Activated T-cell treated with anti-CD3 and anti-CD28 coated beads for 4 hours (primary cell): ENCODE measurements around the gene NEDD4L.
"Not testable (repeated sequence)": the region's sequence is repeated elsewhere in the genome, so short reads cannot be mapped to it uniquely, and the experiment has no call there.

Experiments
- DNase-seq: peaks from one replicate; pipeline ENCODE4 v3.0.0-alpha.2; 2020

The NEDD4L gene

DNA sequence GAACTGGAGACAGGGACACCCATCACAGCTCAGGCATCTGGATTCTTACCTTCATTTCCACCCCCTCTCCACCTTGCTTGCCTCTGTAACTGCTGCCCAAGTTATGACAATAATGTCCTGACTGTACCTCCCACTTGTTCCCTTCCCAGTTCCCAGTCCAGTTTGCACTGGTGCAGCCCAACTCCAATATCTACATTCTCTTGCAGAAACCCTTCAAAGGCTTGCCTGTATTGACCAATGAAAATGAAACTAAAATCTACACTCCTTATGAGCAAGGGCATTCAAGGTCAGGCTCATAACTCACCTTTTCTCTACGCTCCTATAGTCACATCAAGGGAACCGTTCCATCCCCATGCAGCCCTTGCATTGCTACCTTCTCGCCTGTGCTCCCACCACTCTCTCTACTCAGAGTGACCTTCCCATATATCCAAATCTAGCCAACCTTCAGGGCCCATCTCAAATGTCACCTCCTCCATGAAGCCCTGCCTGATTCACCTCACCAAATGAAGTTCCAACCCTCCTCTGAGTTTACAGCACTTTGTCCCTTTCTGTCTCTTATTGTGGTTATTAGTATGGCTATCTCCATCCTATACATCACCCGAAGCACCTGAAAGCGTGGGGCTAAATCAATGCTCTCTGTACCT, 365.9 kb downstream of the NEDD4L start:
- DNase-seq = no peak

DNA sequence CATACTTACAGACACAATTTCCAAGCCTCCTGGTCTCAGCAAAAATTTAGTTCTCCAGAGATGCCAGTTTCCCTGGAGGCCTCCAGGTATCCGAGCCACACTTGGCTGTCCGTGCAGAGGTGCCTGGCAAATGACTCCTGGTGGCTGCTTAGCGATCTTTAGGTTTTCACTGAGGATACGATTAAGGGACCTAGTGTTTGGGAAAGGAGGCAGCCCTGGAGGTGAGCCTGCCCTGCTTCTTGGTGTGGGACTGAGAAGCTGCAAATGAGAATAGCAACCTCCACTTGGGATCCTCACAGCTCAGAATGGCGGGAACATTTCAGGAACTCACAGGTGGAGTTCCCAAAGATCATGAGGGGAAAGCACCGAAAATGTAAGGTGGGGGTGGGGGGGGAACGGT, 367.3 kb downstream of the NEDD4L start:
- no peak for DNase-seq

DNA sequence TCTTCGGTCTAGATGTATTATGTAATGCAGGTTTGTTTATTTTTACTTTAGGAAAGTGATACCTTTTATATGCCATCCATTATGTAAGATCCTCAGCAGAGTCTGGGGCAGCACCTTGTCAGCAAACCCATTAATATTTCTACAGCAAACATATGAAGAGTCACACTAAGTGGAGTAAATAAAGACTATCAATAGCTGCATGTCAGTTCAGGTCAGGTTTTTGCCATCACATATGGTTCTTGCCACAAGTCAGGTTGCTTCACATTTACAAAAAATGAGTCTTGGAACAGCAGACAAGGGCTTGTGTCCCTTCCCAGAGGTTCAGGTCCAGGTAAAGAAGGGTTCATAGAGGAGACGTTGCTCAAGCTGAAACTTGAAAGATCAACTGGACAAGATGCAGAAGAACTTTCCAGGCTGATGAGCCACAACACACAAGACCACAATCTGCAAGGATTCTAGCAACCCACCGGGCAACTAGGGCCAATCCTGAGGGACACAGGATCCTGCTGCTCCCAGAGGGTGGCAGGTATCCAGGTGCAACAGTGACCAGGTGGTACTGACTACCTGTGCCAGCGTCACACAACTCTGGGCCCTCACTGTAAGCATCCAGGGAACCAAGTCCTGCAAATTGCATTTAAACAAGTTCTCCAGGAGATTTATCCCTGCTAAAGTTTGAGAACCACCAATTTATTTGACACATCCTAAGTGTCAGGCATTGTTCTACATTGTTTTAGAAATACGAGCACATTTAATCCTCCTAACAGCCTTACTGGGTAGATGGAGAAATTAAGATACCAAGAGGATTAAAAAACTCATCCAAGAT, 369.0 kb downstream of the NEDD4L start:
- no peak for DNase-seq

DNA sequence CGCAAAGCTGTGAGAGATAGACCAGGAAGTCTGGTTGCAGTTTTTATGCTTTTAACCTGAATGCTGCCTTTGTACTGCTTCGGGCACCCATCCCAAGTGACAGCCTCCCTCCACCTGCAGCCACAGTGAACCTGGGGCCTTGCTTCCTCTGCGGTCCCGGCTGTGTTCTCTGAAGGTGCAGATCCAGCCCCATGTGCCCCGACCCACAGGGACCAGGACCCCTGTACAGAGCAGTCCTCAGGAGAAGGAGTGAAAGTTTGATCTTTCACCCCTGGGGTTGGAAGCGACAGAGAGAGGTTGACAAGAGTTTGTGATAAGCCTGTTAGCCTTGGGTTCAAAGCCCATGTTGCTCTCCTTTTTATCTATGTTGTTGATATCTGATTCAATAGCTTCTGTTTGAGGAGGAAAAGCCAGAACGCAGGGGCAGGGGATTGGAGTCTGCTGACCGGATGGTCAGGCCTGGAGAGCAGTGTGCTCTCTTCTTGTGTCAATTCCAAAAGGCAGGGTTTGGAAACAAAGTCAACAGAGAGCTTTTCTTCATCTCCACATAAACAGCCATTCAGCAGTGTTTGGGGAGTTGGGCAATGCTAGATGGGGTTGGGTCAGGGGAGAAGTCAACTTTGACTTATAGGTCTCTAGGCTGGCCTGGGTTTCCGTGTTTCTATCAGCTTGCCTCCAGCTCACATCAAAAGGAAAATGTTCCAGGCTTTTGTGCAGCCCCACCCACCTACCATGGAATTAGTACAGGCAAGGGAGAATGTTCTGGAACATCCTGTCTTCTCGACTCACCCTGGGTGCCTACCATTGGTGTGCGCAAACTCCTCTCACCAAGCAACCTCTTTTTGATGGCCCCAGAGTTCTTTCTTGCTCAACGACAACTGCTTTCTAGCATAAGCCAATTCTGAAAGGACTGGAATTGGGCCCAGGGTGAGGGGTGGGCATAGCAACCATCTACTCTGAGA, 369.9 kb downstream of the NEDD4L start:
- DNase-seq = no peak

DNA sequence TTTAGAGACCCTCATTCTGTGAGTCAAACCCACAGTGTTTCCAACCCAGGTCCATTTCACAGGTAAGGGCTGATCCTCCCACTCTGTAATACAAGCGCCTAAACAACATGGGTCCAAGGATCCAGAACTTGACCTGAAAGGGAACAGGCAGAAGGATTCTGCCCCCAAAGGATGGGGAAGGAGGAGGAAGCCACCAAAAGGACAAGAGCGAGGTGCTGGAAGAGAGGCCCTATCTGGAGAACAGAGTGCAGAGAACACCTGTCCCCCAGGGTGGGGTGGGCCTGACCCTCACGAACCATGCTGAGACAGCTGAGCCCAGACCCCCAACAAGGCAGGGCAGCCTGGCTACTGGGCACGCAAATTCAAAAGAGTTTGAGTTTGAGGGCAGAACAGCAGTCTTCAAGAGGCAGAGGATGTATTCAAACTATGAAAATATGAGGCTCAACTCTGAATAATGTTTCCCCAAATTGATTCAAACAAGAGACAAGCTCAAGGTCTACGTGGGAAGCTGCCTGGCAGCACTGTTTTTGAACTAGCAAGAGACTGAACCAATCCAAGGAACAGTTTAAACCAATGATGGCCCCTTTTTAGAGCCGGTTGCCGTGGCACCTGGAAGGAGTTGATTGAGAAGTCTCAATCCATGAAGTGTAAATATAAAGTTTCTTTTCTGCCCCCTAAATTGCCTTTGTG, 372.1 kb downstream of the NEDD4L start:
- DNase-seq = no peak

DNA sequence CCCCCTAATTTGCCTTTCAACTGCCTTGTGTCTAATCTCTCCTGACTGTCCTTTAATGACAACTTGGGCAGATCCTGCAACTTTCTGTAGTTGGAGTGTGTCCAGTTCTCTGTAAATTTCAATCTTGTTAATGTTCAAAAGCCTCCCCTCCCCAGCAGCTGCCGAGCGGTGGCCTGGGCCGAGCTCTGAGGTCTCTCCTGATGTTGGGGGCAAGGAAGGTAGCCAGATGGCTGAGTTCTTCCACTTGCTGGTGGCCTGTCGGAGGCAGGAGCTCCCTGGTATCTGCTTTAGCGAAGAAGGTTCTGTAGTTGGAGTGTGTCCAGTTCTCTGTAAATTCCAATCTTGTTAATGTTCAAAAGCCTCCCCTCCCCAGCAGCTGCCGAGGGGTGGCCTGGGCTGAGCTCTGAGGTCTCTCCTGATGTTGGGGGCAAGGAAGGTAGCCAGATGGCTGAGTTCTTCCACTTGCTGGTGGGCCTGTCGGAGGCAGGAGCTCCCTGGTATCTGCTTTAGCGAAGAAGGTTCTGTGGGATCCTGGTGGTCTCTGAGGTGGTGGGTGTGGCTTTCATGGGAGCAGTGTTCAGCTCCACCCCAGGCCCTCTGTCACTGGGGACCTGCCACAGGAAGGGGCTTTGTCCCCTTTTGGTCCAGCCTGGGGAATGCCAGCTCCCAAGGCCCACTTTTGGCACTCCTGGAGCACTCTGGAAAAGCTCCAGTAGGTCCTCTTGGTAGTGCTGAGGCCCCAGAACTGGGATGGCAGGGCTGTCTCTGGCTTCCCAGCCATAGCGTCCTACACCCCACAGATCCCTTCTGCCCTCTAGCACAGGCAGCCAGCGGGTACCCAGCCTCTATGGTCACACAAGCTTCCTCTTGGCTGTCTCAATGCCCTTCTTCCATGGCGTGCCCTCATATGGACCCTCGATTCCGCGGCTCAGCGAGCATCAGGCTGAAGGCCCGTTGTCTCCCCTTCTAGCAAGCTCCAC, 373.0 kb downstream of the NEDD4L start:
- no peak for DNase-seq

DNA sequence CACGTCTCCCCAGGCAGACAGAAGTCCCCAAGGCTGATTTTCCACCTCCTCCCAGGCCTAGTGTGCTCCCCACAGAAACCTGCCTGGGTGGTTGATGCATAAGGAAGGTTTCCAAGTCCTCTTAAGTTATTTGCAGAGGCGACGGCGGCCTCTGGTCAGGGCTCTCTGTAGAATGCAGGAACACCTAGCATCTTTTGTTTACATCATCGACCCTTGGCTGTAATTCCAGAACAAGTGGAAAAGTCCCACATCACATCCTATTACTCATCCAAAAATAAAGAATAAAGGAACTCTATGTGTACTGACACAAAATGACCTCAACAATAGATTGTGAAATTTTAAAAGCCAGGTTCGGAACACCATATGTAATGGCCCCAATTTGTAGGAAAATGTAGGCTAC, 373.7 kb downstream of the NEDD4L start:
- DNase-seq = no peak

DNA sequence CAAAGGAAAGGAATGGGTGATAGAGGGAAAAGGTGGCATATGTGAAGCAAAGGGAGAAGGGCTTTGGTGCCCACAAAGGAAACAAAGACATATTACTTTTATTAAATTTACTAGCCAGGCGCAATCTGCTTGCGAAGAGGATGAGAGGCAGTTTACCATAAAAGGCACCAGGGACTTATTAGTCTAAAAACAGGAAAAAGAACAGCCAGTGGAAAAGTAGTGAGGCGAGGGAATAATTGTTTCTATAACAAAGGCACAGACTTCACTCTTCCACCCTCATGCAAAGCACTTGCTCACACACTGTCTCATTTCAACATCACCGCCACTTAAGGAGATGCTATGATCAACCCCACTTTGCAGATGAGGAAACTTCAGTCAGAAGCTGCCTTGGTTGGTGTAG, 374.3 kb downstream of the NEDD4L start:
- DNase-seq = no peak

DNA sequence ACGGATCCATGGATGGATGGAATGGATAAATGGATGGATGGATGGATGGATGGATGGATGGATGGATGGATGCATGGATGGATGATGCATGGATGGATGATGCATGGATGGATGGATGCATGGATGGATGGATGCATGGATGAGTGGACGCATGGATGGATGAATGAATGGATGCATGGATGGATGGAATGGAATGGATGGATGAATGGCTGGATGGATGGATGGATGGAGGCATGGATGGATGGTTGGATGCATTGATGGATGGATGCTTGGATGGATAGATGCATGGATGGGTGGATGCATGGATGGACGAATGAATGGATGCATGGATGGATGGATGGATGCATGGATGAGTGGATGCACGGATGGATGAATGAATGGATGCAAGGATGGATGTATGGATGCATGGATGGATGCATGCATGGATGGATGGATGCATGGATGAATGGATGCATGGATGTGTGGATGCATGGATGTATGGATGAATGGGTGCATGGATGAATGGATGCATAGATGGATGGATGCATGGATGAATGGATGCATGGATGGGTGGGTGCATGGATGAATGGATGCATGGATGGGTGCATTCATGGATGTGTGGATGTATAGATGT, 375.7 kb downstream of the NEDD4L start:
- no peak for DNase-seq

DNA sequence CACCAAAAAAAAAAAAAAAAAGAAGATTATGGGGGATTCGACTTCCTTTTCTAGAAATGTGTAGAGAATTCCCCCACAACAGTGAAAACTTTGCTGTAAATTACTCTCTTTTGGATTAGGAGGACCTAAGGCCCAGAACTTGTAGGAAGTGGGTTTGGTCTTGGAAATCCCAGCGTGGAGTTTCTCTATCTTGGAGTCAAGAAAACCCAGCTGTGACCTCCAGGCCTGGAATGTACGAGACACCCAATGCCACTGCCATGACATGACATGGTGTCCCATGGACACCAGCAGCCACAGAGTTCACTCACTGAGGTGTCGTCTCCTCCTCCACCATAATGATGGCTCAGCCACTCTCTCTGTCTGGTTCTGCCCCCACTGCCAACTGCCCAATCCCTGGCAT, 382.6 kb downstream of the NEDD4L start:
- no peak for DNase-seq

DNA sequence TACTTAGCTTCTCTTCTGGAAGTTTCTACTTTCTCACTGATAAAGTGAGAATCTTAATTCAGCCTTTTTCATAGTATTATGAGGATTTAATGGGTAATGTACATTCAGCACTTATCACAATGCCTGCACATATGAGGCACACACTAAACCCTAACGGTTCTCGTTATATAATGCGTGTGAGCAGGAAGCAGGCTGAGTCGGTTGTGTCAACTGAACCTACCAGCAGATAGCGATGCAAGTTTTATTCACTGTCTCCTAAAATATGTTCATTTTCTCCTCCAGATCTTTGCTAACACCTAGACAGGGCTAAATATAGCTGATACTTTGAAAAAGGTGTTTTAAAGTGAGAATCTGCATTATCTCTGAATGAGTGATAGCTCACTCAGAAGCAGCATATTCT, 383.3 kb downstream of the NEDD4L start:
- DNase-seq = no peak

DNA sequence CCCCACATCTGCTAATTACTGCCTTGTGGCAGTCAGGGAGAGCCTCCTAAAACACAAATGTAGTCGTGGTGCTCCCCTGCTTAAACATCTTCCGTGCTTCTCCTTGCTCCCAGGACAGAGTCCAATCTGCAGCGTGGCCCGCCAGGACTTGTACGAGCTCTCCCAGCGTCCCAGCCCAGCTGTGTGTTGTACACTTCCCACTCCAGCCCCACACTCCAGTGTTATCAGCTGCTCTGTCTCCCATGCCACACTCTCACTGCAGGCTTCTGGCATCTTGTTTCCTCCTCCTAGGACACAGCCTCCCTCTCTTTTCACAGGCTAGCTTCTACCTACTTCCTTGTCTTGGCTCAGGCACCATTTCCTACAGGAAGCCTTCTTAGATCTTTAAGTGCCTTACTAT, 385.4 kb downstream of the NEDD4L start:
- DNase-seq = no peak

DNA sequence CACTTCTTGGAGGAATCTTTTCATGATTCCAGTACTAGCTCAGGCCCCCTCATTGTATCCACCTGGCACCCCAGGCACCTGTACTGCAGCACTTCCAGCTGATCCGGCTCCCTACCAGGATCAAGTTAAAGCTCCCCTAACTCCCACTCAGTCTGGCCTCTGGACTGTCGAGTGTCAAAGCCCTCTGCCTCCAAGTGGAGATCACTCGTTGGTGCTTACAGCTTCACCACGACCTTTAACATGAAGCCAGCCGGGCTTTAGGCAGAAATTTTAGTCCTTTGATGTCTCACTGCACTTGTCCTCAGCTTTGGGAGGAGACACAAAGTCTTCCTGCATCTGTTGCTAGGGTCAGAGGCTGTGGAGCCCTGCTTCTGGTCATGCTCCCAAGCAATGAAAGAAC, 387.2 kb downstream of the NEDD4L start:
- no peak for DNase-seq

DNA sequence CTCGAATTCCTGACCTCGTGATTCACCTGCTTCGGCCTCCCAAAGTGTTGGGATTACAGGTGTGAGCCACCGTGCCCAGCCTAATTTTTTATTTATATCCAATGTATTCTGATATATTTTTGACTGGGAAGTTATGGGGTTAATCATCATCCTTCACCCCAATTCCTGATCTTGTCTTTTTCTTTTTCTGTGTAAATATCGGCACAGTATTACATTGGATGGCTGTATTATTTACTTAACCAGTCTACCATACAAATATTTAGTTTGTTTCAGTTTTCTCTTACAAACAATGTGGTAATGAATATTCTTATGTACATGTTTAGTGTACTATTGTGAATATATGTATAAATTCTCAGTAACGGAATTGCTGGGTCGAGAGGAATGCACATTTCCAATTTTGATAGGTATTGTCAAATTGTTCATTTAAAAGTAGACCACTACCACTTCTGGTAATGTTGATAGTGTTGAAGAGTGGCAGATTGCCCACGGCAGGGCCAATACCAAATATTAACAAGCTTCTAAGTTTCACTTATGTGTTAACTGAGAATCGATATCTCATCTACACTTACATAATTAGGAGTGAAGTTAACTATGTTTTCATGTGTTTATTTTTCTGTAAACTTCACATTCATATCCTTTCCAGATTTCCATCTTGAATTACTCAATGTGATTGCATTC, 388.2 kb downstream of the NEDD4L start:
- DNase-seq = no peak

DNA sequence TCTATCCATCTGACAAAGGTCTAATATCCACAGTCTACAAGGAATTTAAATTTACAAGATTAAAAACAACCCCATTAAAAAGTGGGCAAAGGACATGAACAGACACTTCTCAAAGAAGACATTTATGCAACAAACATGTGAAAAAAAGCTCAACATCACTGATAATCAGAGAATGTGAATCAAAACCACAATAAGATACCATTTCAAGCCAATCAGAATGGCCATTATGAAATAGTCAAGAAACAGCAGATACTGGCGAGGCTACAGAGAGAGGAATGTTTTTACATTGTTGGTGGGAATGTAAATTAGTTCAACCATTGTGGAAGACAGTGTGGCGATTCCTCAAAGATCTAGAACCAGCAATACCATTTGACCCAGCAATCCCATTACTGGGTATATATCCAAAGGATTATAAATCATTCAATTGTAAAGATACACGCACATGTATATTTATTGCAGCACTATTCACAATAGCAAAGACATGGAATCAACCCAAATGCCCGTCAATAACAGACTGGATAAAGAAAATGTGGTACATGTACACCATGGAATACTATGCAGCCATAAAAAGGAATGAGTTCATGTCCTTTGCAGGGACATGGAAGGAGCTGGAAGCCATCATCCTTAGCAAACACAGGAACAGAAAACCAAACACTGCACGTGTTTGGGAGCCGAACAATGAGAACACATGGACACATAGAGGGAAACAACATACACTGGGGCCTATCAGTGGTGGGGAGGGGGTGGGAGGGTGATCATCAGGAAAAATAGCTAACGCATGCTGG, 391.4 kb downstream of the NEDD4L start:
- DNase-seq = not testable (repeated sequence)

DNA sequence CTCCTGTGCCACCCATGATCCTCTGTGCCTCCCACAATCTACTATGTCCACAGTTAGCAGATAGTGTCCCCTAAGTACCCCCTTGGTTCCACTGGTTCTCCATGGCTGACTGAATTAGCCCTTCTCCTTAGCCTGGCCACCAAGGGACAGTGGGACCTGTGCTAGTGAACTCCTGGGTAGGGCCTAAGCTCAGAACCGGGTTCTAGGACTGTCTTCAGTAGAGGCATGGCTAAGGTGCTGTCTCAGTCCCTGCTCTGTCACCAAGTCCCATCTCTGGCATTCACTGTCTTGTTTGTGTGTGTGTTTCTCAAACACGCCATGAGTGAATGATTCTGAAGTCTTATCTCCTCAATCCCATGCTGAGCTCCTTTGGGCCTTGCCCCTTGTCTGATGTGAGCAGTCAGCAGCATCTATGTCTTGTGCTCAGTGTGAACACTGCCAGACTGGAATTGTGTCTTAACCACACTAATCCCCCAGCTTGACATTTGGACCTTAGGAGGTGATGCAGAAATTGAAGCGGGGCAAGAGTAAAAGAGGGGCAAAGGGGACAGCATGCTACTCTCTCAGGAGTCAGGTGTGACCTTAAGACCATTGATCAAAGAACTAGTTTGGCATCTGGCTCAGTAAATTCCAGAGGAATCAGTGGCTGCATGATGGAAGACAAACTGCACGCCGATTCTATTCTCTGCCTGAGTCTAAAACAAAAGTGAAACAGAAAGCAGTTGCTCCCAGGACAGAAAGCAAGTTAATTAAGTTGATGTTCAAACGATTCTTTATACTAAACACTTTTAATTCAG, 394.3 kb downstream of the NEDD4L start:
- DNase-seq = no peak

DNA sequence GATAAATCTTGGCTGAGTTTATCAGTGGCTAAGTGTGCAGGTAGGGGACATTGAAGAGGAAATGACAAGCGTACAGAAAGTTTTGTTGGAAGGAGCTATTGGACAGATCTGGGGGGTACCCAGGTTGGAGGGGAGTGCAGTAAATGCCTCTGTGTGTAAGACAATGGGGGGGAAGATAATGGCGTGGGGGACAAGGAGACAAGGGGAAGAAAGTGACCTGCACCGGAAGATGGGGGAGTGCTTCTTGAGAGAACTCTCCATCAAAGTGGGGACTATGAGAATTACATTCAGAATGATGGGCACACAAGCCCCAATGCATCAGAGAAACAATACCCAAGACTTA, 394.9 kb downstream of the NEDD4L start:
- DNase-seq = no peak

DNA sequence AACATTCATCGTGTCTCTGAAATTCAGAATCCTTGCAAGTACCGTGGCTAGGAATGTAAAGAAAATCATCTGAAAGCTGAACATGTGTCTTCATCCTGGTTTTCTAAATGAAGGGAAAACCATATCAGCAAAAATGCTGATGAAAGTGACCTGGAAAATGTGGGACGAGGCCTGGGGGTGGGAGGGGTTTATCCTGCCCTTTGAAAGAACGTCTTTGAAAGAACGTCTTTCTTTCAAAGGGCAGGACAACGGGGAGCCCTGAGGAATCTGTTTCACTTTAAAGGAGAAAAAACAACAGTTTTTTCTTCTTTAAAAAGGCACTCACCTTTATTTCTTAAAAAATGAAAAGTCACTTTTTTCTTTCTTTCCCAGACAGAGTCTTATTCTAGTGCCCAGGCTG, 399.6 kb downstream of the NEDD4L start:
- DNase-seq = no peak
